GM12892 (cell line): ENCODE measurements around the gene TSR1.

ENCODE experiments used
- POLR2A ChIP-seq: IDR thresholded peaks from 2 replicates; pipeline ENCODE4 v1.6.1; 2011; ENCODE audit warnings: low read depth, low read length, control low read depth
- POLR2AphosphoS5 ChIP-seq: IDR thresholded peaks from 2 replicates; pipeline ENCODE4 v1.6.1; 2011; ENCODE audit warnings: low read depth, low read length, control low read depth

DNA sequence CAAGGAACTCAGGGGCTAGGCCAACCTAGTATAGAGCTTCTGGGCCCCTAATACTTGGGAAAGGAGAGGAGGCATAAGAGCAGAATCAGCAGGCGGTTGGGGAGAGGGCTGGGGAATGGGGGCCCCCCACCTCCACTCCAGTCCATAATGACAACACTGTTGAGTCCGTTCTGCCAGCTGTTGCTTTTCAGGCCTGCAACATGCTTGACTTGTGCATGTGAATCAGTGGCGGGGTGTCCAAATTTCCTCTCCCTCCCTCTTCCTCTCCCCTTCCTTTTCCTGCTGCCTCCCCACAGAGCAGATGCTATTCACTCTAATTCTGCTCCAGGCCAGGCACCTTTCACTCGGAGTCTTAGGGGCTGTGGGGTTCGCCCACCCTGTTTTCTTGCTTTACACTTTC lies 32.8 kb upstream of the TSR1 start:
- TF ChIP-seq POLR2AphosphoS5 (no peak), POLR2A (no peak)
